NCI-H82 (cell line): ENCODE data around the gene ZNF606.
A peak's percentile ranks its signal among the peaks of the same experiment; 100 is the strongest.
"Not testable (repeated sequence)": the region's sequence is repeated elsewhere in the genome, so short reads cannot be mapped to it uniquely, and the experiment has no call there.

Experiments used
- DNase-seq: peaks from one replicate; lab custom pipeline; 2025; lab: John Stamatoyannopoulos, UW

The ZNF606 gene

GRCh38 chr19:58010507-58010906 is 7.9 kb upstream of the ZNF606 start:
- DNase-seq = no peak

- peak; percentile 95 for DNase-seq
Observed at GRCh38 chr19:58009666-58010301, 7.2 kb upstream of the ZNF606 start.

- no peak for DNase-seq
Observed at GRCh38 chr19:58009301-58009665, 6.7 kb upstream of the ZNF606 start.

GRCh38 chr19:58008877-58009276 is 6.3 kb upstream of the ZNF606 start:
- DNase-seq = not testable (repeated sequence)

- DNase-seq = peak; percentile 50
Observed at GRCh38 chr19:58007285-58007684, 4.7 kb upstream of the ZNF606 start.

- peak; percentile 51 for DNase-seq
Observed at GRCh38 chr19:58003174-58003828, 681 bp upstream of the ZNF606 start.

- peak; percentile 47 for DNase-seq
Observed at GRCh38 chr19:58001895-58002369, 688 bp downstream of the ZNF606 start.

GRCh38 chr19:58000677-58001076 is 1.9 kb downstream of the ZNF606 start:
- DNase-seq = no peak

- peak; percentile 47 for DNase-seq
Observed at GRCh38 chr19:57992841-57993240, 9.8 kb downstream of the ZNF606 start.

GRCh38 chr19:57978586-57979289 is 23.9 kb downstream of the ZNF606 start:
- peak; percentile 3 for DNase-seq

- DNase-seq = no peak
Observed at GRCh38 chr19:57974434-57974833, 28.2 kb downstream of the ZNF606 start, which contains the start of gene C19orf18. C19orf18 (minus strand) TSS chr19:57974534; CDS start chr19:57974432, 102 bp downstream.

- DNase-seq = no peak
Observed at GRCh38 chr19:57964761-57965160, 37.9 kb downstream of the ZNF606 start.

- DNase-seq = no peak
Observed at GRCh38 chr19:57961785-57962184, 40.8 kb downstream of the ZNF606 start.

- DNase-seq = no peak
Observed at GRCh38 chr19:57954996-57955395, 47.6 kb downstream of the ZNF606 start.

GRCh38 chr19:57949702-57950101 is 52.9 kb downstream of the ZNF606 start:
- DNase-seq = no peak

- no peak for DNase-seq
Observed at GRCh38 chr19:57949296-57949695, 53.3 kb downstream of the ZNF606 start.

- peak; percentile 99 for DNase-seq
Observed at GRCh38 chr19:57947419-57948134, 55.0 kb downstream of the ZNF606 start, which contains the start of gene ZNF256. ZNF256 (minus strand) TSS chr19:57947706; CDS start chr19:57947474, 232 bp downstream.

- no peak for DNase-seq
Observed at GRCh38 chr19:57947088-57947418, 55.6 kb downstream of the ZNF606 start.

GRCh38 chr19:57946316-57946715 is 56.3 kb downstream of the ZNF606 start:
- no peak for DNase-seq

GRCh38 chr19:57941593-57941992 is 61.0 kb downstream of the ZNF606 start:
- no peak for DNase-seq

GRCh38 chr19:57935731-57936130 is 66.9 kb downstream of the ZNF606 start:
- DNase-seq = no peak
